Measurements from ENCODE around the gene PCK2.

DNA sequence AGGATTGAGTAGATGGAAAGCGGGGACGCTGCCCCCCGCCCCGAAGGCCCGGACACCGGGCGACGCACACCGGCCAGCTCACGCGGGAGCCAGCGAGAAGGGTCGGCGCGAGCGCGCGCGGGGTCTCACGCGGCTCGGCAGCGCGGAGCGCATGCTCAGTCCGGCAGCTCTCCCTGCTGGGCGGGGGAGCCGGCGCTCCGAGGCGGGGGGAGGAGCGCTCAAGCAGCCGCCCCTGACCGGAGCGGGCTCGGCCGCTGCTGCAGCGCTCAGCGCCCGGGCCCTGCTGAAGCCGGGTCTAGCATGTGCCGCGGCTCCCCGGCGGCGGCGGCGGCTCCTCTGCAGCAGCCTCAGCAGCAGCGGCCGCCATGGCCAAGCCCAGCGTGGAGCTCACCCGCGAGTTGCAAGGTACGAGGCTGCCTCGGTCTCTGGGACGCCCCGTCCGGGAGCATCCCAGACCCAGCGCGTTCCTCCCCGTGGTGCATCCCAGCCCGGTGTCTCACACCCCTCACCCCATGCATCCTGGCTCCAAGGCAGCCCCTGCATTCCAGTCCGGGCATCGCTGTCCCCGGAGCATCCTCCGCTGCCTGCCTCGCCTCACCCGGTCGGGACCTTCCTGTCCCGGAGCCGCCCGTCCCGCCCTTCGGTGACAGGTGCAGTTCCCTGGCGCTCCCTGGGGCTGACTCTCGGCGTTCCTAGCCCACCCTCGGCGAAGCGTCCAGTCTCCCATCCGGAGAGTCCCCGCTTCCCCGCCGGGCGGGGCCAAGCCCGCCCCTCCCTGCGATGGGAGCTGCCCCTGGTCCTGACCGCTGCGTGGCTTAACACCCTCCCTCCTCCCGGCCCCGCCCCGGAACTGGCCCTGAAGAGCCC, 42.1 kb upstream of the PCK2 start, which contains the start of gene CARMIL3:
- no peak for TF ChIP-seq CTCF (conservative IDR thresholded peaks at IDR 0.05)
- peak; percentile 28; the same call in 1 of the 2 replicates for TF ChIP-seq ZFX (IDR thresholded peaks at IDR 0.05)
